Fibroblast of upper back skin (primary cell): ENCODE data around the gene DNAJC16.
"Not testable (repeated sequence)": the region's sequence is repeated elsewhere in the genome, so short reads cannot be mapped to it uniquely, and the experiment has no call there.

ENCODE experiments used
- DNase-seq: peaks from one replicate; pipeline ENCODE4 v3.0.0-alpha.2; 2013

The DNAJC16 gene

GRCh38 chr1:15592285-15592684 is 65.6 kb downstream of the DNAJC16 start:
- DNase-seq, result no peak

DNA sequence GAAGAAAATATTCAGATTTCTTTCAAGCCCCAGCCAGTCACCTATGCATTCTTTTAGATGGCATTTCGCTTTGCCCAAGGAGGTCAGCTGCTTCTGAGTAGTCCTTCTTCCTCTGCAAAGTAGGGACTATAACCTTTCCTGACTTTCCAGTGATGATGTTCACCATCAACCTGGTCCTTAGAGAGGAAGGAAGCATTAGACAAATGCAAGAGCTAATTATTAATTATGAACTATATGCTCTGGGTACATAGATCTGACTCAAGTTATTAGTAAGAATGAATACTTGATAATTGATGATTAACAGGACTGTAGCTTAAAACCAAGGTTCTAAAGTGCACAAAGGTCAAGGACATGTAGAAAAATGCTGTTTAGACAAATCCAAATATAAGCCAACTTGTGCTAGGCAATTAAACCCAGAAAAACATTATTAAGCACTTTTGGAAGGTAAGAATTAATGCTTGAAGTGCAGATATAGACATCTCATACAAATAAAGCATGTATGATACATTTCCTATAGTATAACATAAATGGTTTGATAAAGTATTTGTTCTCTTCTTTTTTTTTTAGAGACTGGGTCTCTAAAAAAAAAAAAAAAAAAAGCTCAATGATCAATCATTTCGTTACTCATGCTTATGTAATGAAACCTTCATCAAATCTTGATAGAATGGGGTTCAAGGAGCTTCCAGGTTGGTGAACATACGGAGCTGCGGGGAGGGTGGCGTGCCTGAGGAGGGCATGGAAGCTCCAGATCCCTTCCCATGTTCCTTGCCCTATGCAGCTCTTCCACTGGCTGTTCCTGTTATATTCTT is 69.4 kb downstream of the DNAJC16 start:
- no peak for DNase-seq

DNA sequence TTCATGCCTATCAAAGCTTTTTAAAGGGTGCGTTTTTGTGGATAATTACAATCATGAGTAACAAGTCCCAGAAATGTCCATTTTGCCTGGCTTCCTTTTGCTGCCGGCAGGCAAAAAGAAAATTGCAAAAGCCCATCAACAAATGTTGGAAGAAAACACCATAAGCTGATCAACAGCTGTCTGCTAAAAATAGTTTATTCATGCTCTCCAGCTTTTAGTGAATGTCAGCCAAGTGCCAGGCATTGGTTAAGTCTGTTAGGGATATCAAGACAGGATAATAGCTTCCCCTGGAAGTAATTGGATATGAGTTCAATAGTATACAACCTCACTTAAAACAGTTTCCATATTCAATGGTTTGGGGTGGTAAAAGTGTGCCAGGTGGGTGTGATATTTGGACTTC is 71.8 kb downstream of the DNAJC16 start:
- DNase-seq, result no peak

- peak; percentile 96 for DNase-seq
Observed at GRCh38 chr1:15603050-15603965, 76.7 kb downstream of the DNAJC16 start.

GRCh38 chr1:15603966-15604282 is 77.3 kb downstream of the DNAJC16 start:
- not testable (repeated sequence) for DNase-seq

- DNase-seq, result not testable (repeated sequence)
Observed at GRCh38 chr1:15604400-15604799, 77.8 kb downstream of the DNAJC16 start.

- no peak for DNase-seq
Observed at GRCh38 chr1:15605398-15606383, 79.0 kb downstream of the DNAJC16 start.

- no peak for DNase-seq
Observed at GRCh38 chr1:15609631-15610030, 83.0 kb downstream of the DNAJC16 start.

DNA sequence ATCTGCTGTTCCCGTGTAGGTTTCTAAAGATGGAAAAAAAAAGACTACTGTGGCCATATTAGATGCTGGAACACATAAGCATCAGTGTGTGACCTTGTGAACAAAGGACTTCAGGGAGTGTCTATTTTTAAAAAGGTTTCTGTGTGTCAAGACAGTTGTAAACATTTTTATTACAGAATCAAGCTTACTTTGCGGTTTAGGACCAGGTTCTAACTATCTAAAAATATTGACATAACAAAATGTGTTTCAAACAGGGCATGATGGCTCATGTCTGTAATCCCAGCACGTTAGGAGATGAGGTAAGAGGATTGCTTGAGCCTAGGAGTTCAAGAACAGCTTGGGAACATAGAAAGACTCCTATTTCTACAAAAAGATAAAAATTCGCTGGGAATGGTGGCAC is 83.5 kb downstream of the DNAJC16 start:
- DNase-seq, result no peak

DNA sequence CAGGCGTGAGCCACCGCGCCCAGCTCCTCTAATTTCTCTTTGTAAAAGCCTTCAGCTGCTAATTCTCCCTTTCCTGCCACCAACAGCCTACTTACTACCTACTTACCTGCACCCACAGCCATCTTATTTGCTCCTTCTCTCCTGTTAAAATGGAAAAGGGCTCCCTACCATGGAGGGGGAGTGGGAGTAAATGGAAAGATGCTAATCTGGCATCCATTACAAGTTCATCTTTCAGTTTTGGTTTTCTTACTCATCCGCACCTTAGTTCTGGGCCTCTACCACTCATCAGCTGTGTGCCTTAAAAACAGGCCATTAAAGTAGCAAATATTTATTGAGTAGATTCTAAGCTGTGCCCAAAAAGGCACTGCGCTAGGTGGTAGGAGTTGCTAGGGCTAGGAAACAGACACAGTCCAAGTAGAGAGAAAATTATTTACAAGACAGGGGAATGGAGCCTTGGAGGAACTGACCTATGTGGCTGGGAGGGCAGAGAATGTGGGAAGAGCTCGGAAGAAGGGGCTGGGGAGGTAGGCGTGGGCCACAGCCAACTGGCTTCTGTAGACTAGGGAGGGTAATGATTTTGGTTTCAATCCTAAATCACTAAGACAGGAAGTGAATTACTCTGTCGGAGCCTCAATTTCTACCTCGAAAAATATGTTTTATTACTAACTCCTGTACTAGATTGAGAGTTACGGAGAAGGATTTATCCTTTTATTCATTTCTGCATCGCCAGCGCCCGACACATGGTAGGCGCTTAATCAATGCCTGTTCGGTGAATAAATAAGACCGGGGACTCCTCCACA is 89.9 kb downstream of the DNAJC16 start:
- DNase-seq, result peak; percentile 56

DNA sequence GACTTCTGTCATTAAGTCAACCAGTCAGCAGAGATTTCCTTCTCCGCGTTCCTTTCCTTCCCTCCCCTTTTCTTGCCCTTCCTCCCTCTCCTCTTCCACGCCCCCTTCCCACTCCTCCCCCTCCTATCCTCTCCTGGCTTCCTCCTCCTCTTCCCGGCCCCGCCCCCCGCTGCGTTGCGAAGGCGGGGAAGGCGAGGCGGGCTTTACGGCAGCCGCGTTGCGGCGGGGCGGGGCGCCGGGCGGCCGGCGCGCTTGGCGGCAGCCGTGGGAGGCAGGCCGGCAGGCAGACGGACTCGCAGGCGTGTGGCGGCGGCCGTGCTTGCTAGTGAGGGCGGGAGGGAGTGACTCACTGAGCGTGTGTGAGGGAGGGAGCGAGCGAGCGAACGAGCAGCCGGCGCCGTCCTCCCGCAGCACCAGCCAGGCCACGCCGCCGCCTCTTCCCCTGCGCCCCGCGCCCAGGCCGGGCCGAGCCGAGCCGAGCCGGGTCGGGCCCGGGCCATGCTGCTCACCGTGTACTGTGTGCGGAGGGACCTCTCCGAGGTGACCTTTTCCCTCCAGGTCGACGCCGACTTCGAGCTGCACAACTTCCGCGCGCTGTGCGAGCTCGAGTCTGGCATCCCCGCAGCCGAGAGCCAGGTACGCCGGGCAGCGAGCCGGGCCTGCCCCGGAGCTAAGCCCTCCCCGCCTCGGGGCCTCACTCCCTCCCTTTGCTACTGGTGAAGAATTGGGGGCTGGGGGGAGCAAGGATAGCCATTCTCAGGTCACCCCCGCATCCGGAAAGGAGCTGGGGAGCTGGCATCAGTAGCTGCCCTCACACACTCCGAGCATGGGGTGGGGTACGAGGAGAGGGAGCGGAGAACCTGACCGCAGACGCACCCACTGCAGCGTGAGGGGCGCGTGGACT is 90.8 kb downstream of the DNAJC16 start, which contains the start of gene DDI2:
Gene DDI2 (plus strand): TSS at position 286 of the 904 bp plus-strand sequence. CDS start 213 bp downstream, at position 499.
- DNase-seq, result peak; percentile 99

DNA sequence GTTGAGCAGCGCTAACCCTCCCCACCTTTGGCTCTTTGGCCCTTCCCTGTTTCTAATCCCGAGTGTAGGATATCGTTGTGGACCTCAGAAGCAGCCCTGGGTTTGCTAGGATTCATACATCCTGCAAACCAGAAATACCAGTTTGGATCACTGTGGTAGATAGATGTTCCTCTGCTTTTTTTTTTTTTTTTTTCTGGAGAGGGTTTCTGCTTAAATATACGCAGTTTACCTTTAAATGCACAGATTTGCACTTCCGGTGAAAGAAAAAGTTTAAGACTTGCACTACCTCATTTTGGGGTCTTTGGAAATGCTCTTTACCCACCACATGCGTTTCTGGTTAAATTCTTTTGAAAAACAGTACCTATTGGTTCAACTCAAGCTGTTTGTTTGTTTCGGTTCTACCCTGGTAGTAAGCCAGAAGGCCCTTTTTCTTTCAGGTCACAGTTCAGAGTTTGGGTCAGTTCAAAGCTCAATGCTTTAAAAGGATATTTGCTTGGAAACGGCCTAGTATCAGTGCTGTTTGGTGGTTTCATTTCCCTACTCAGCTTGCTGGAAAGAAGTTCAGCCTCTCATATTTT is 91.5 kb downstream of the DNAJC16 start:
- DNase-seq, result no peak

- DNase-seq, result peak; percentile 43
Observed at GRCh38 chr1:15618655-15619525, 92.2 kb downstream of the DNAJC16 start.

DNA sequence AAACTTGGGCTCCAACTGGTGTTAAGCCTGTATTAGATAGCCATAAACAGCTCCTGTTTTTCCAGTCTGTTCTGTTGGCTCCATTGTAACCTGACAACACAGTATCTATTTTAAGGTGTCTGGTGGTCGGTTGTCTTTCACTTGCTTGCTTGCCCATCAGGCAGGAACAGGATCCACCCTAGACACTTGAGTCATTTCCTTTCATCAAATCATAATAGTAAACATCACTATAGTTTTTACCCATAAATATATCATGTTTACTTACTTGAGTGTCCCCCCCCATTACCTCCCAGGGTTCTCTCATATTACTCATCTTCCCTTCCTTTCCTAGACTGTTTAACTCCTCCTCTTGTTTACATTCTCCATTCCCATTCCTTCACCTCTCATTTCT is 93.5 kb downstream of the DNAJC16 start:
- DNase-seq, result peak; percentile 29

- no peak for DNase-seq
Observed at GRCh38 chr1:15620902-15621682, 94.4 kb downstream of the DNAJC16 start.

DNA sequence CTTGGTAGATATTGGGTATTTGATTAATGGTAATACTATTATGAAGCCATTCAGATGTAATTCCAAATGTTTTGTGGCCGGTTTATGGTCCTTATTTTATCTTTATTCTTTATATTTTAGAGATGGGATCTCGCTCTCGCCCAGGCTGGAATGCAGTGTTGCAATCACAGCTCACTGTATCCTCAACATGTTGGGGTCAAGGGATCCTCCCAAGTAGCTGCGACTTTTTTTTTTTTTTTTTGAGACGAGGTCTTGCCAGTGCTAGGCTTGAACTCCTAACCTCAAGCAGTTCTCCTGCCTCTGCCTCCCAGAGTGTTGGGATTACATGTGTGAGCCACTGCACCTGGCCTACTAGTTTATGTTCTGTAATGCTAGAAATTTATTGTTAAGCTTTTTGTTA is 95.3 kb downstream of the DNAJC16 start:
- no peak for DNase-seq

DNA sequence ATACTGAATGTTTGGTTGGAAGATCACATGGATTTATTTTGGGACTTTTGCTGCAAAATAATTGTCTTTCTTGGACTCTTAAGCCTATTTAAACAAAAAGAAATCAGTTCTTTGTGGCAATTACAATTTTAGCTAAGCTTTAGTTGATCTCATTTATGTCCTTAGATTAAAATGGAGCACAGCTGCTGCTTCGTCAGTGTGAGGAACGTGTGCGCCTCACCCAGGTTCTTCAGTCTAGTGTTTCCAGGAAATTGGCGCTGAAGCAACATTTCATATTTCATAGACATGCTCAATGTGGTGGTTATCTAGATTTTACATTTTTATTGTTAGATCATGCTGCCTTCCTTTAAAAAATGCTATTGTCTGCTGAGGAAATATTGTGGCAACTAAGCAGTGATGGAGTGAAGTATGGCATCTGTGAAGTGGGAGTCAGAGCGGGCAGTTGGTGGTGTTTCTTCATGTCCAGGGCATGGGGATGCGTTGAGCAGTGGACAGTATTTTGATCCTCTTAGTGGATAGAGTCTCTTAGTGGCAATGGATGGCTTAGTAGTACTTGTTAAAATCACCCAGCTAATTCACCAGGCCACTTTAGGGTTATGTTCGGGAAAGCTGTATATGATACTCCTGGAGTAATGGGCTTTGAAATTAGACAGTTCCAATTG is 96.2 kb downstream of the DNAJC16 start:
- no peak for DNase-seq

GRCh38 chr1:15623435-15623834 is 96.8 kb downstream of the DNAJC16 start:
- DNase-seq, result no peak
